ENCODE results near the gene UFD1. TPM values are rescaled to one million over a fixed set of nuclear protein-coding genes. Genes with fewer than 3 reads are reported as not detected.

UFD1 gene
- total and polyA plus RNA-seq, 9 of the 15 experiments (the other 6 are each of a cell fraction or from before 2014, with no cell fraction given) = 238 to 645 (median 363) TPM

DNA sequence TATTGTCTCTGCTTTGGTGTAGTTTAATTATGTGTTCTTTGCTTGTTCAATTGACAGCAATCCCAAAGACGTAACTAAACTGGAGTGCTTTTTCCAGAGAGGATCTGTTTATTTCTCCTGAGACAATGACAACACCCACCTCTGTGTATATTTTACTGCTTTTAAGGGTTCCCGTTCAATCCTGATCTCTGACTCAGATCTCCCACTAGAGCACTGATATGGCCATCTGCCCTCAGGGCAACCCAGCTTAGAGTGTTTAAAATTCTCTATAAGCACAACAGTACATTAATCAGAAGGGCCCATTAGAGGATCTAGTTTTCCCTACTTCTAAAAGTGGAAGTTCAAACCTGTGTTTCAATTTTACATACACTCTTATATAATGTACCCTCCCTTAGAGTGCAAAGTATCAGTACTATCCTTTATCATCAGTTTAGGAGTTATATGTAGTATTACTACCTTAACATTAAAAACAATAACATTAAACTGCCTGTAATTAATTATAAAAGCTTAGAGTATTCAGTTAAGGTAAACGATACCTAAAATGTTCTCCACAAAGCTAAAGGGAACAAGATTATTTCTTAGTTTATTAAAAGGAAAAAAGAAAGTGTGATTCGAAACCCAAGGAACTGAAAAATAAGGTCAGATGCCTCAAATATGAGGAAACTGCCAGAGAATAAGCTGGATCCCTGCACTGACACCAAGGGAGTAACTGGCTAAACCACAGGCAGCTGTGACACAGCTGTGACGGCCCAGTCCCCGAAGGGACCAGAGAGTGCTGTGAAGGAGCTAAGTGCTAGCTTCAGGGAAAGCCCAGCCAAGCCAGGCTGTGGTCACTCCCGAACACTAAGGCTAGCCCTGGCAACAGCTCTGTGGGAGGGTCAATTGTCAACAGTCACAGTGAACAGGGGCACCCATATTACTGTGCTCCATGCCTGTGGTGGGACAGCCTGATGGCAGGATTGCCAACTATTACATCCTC, 15.2 kb downstream of the UFD1 start (continued):
- TF ChIP-seq ZMIZ1 (IDR thresholded peaks at IDR 0.05; ENCODE audit: low read depth in 2 of 2, low read length in 2 of 2) (0 out of 4 replicates have a peak, but pooled peaks of 1 of the 2 experiments have one; percentile 21), SNIP1 (IDR thresholded peaks at IDR 0.05; ENCODE audit: low read depth) (no peak), ZNF639 (CRISPR knock-in tag; conservative IDR thresholded peaks at IDR 0.05 in 1 of 2, IDR thresholded peaks at IDR 0.05 in 1 of 2) (0 out of 4 replicates have a peak, but pooled peaks of 1 of the 2 experiments have one; percentile 29), FOS (IDR thresholded peaks at IDR 0.05; ENCODE audit: extremely low read depth, insufficient read length) (peak; percentile 26), KDM2B (CRISPR knock-in tag; IDR thresholded peaks at IDR 0.05) (peak; percentile 70; the same call in 1 of the 2 replicates), TAF15 (IDR thresholded peaks at IDR 0.05; ENCODE audit: low read depth, low read length) (no peak), JUN (IDR thresholded peaks at IDR 0.05; ENCODE audit: borderline replicate concordance, low read depth, low read length) (0 out of 2 replicates have a peak, but pooled peaks have one; percentile 46), JUN (CRISPR knock-in tag; IDR thresholded peaks at IDR 0.05; ENCODE audit: borderline replicate concordance) (no peak), ETV1 (tag; conservative IDR thresholded peaks at IDR 0.05; ENCODE audit: low read depth) (0 out of 2 replicates have a peak, but pooled peaks have one; percentile 19), HEY1 (CRISPR knock-in tag; IDR thresholded peaks at IDR 0.05; ENCODE audit: borderline replicate concordance) (peak; percentile 84)
- TF ChIP-seq, protein P1, sequence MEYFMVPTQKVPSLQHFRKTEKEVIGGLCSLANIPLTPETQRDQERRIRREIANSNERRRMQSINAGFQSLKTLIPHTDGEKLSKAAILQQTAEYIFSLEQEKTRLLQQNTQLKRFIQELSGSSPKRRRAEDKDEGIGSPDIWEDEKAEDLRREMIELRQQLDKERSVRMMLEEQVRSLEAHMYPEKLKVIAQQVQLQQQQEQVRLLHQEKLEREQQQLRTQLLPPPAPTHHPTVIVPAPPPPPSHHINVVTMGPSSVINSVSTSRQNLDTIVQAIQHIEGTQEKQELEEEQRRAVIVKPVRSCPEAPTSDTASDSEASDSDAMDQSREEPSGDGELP (CRISPR knock-in tag; IDR thresholded peaks at IDR 0.05; ENCODE audit: borderline replicate concordance) = peak; percentile 63; the same call in 1 of the 2 replicates
- TF ChIP-seq, protein P2, sequence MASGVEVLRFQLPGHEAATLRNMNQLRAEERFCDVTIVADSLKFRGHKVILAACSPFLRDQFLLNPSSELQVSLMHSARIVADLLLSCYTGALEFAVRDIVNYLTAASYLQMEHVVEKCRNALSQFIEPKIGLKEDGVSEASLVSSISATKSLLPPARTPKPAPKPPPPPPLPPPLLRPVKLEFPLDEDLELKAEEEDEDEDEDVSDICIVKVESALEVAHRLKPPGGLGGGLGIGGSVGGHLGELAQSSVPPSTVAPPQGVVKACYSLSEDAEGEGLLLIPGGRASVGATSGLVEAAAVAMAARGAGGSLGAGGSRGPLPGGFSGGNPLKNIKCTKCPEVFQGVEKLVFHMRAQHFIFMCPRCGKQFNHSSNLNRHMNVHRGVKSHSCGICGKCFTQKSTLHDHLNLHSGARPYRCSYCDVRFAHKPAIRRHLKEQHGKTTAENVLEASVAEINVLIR (CRISPR knock-in tag; IDR thresholded peaks at IDR 0.05) = no peak
